ENCODE measurements around the gene KIF26A.
"Not testable (repeated sequence)": the region's sequence is repeated elsewhere in the genome, so short reads cannot be mapped to it uniquely, and the experiment has no call there.

KIF26A gene

DNA sequence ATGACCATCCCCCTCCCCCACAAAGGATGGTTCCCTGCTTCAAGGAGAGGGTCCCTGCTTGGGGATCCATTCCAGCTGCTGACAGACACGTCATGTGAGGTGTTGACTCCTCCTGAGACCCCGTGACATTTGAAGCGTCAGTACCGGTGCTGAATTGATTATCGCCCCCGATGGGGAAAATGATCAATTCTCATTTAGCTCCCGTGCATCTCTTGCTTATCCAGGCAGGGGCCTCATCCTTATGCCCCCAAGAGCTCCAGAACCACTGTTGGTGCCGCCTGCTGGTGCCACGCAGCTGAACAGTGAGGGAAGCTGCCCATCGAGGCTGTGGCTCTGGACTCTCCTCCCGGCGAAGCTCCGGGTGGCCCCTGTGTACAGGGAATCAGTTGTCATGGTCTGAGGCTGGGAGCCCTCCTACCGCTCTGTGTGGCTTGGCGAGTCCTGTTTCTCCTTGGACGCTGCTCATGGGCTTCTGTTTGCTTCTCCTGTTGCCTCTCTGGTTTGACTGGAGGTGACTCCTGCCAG, 4.6 kb downstream of the KIF26A start:
- DNase-seq (ENCODE audit: extremely low read depth in 1 of 2, low read depth in 1 of 2) = no peak

GRCh38 chr14:104143521-104144452, 5.4 kb downstream of the KIF26A start:
- DNase-seq (ENCODE audit: extremely low read depth in 1 of 2, low read depth in 1 of 2) = no peak

DNA sequence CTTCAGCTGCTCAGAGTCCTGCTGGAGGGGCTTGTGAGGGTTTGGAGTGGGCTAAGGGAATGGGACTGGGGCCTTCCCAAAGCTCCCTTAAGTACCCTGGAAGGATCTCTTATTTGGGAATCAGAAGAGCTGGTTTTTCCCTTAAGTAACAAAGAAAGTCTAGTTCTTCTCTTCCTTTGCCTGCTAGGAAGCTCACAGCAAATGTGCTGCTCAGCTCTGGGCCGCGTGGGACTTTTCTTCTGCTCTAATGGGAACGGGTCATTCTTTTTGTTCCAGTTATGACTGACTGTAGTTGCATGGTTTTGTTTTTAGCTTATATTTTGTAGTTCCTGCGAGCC, 6.0 kb downstream of the KIF26A start:
- no peak for DNase-seq (ENCODE audit: extremely low read depth in 1 of 2, low read depth in 1 of 2)

GRCh38 chr14:104144911-104145825, 6.8 kb downstream of the KIF26A start:
- no peak for DNase-seq (ENCODE audit: extremely low read depth in 1 of 2, low read depth in 1 of 2)

- DNase-seq (ENCODE audit: extremely low read depth in 1 of 2, low read depth in 1 of 2) = no peak
These were observed 7.6 kb downstream of the KIF26A start for GRCh38 chr14:104145826-104146601.

- no peak for DNase-seq (ENCODE audit: extremely low read depth in 1 of 2, low read depth in 1 of 2)
These were observed 8.4 kb downstream of the KIF26A start for GRCh38 chr14:104146651-104147345.

DNA sequence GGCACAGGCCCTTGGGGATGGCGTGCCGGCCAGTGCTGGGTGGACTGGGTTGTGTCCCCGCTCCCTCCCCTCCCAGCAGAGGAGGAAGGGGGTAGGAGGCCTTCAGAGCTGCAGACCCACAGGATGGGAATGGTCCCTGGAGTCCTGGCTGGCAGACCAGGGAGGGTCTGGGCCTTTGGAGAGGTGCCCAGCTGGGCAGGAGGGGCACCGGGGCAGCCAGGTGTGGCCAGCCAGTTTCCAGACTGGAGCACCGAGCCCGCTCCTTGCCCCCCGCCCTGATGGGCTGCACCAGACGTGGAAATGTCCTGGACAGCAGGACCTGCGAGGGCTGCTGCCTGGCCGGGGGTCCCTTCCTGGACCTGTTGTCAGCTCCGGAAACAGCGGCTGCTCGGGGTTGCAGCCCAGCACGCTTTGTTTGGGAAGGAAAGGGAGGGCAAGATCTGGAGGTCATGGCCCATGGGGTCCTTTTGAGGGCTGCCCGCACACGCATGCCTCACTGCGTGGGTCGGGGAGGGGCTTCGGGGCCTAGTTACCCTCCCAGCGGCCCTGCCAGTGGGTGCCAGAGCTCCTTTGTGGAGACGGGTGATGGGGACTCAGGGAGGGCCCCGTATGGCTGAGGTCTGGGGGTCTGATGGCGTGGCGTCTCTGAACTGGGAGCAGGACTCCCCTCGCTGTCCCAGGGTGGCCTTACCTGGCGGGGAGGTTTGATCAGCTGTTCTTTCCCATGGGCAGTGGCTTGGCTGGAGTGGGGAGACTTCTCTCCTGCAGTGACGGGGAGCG, 9.1 kb downstream of the KIF26A start:
- no peak for DNase-seq (ENCODE audit: extremely low read depth in 1 of 2, low read depth in 1 of 2)

DNA sequence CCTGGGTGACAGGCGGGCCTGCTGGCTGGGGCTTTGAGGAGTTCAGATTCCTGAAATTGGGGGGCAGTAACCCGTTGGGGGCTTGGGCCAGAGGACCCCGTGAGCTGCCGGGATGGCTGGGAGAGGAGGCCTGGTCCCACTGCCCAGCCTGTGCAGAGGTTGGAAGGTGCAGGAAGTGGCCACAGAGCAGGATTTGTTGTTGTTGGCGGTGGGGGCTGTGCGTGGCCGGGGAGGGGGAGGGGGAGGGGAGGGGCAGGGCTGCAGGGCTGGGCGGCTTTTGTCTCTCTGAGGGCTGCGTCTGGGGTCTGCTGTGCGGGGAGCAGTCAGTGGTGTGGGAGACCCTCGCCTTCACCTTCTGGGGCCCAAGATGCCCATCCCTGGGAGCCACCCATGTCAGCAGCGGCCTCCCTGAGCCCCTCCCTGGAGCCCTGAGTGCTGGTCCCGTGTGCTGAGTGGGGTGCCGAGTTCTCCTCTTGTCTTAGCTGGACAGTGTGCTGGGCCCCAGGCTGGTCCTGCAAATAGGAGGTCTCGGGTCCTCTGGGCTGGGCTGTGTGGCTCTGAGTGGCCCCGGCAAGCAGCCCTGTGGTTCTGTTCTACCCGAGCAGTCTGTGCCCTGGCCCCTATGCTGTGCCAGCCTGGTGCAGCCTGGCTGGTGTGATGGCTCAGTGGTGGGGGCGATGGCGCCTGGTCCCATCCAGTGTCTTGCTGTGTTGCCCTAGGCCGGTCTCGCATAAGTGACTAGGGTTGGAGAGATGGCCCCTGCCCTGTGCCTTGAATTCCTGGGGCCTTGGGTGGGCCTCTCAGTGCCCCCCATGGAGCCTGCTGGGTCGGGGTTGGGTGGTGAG, 10.3 kb downstream of the KIF26A start:
- DNase-seq (ENCODE audit: extremely low read depth in 1 of 2, low read depth in 1 of 2) = no peak

DNA sequence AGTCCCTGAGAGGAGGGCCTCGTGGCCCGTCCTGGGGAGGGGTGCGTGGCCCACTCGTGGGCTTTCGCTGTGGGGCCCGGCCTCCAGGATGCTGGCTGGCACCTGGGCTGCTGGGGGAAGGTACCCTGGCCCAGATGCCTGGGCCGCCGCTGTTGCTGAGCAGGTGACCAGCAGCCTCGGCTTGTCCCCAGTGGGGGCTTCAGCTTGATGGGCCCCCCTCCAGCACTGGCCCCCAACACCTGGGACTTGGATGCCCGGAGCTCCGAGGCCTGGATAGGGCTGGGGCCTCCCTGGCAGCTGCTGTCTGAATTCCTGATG, 10.8 kb downstream of the KIF26A start:
- no peak for DNase-seq (ENCODE audit: extremely low read depth in 1 of 2, low read depth in 1 of 2)

GRCh38 chr14:104149617-104150135, 11.3 kb downstream of the KIF26A start:
- DNase-seq (ENCODE audit: extremely low read depth in 1 of 2, low read depth in 1 of 2) = peak in 1 of 2 donors; percentile 18

DNA sequence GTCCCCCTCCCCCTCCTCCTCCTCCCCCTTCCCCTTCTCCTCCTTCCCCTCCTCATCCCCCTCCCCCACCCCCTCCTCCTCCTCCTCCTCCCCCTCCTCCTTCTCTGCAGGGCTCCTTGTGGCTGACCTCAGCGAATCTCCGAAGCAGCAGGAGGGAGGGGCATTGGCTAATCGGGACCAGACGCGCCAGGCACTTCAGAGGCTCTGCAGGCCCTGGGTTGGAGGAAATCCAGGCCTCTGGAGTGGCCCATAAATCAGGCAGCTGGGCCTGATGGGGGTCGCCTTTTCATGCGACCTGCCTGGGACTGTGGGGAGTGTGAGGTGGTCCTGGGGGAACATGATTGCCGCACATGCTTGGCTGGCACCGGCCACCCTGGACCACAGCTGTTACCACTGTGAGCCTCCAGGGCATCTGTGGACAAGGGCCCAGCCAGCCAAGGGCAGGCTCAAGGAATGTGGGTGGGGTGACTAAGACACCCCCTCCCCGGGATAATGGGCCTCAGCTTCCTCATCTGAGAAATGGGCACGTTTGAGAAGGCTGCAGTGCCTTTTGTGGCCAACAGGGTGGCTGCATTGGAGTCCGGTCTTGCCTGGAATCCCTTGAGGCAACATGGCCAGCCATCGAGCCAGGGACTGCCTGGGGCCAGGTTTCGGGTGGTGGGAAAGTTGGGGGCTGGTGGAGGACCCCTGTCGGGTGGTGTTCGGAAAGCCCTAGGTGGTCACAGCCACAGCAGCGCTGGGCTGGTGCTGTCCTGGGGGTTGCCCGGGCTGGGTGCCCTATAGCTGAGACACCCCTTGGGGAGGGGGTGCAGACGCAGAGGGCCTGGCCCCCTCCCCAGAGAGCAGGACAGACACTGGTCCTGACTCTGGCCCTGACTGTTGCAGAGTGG, 12.0 kb downstream of the KIF26A start:
- DNase-seq (ENCODE audit: extremely low read depth in 1 of 2, low read depth in 1 of 2) = no peak

GRCh38 chr14:104151026-104151381, 12.6 kb downstream of the KIF26A start:
- DNase-seq (ENCODE audit: extremely low read depth in 1 of 2, low read depth in 1 of 2) = no peak

DNA sequence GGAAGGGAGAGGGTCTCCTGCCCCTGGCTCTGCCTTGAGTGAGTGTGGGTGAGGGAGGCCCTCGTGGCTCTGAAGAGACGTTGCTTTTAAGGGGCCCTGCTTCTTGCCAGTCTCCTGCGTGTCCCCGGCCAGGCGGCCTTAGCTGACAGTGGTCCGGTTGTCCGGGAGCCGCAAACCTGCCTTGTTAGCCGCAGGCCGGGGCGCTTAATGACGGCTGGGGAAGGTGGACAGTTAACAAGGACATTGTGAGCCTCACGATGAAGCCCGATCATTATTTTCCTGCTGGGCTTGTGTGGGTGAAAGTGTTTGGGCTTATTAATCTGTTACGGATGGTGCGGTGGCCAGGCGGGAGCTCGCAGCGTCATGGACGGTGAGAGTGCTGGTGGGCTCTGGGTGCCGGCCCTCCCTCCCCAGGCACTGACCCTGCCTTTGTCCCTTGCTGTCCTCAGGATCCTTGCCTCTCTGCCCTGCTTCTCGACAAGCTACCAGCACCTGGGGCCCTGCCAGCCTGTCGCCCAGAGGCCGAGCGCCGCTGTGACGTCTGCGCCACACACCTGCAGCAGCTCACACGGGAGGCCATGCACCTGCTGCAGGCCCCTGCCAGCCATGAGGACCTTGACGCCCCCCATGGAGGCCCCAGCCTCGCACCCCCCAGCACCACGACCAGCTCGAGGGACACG, 13.3 kb downstream of the KIF26A start:
- no peak for DNase-seq (ENCODE audit: extremely low read depth in 1 of 2, low read depth in 1 of 2)

DNA sequence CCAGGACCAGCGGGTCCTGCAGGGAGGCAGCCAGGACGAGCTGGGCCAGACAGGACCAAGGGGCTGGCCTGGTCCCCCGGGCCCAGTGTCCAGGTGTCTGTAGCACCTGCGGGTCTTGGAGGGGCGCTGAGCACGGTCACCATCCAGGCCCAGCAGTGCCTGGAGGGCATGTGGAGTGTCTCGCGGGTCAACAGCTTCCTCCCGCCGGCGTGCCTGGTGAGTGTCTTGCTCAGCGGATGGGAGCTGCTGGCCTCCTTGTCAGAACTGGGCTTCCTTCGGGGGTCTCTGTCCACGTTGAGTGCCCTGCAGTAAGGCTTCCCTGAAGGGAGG, 13.8 kb downstream of the KIF26A start:
- no peak for DNase-seq (ENCODE audit: extremely low read depth in 1 of 2, low read depth in 1 of 2)

DNA sequence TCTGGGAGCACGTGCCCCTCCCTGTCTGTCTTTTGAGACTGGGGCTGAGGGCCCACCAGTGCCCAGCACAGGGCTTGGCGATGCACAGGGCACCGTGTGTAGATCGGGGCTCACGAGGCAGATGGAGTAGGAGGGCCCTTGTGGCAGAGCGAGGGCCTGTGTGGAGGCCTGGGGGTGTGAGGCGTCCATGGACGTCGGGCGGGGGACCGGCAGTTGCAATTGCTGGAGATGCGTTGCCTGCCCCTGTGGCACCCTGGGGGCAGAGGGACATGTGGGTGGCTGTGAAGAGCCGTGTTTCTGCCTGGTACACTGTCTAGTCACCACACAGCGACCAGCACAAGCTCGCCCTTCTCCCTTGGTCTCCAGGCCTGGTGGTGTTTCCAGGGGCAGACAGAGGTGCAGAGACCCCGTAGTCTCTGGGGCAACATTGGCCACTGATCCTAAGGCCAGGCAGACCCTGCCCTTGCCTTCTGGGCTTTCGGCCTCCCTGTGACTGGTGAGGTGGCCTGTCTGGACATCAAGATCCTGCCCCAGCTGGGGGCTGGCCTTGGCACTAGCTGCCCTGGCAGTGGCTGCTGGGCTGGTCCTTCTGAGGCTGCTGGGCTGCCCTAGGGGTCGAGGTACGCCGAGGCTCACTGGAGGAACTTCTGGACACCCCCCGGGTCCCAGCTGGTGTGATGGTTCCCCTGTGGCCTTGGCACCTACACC, 14.5 kb downstream of the KIF26A start:
- DNase-seq (ENCODE audit: extremely low read depth in 1 of 2, low read depth in 1 of 2) = no peak

DNA sequence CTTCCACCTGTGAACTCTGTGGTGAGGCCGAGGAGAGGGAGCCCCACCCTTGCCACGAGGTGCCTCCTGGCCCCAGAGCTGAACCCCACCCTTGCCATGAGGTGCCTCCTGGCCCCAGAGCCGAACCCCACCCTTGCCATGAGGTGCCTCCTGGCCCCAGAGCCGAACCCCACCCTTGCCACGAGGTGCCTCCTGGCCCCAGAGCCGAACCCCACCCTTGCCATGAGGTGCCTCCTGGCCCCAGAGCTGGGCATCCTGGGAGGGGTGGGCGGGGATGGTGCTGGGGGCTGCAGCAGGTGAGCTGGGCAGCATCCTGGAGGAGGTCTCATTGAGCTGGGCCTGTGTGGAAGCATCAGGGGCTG, 15.0 kb downstream of the KIF26A start:
- not testable (repeated sequence) for DNase-seq (ENCODE audit: extremely low read depth in 1 of 2, low read depth in 1 of 2)

- no peak for DNase-seq (ENCODE audit: extremely low read depth in 1 of 2, low read depth in 1 of 2)
These were observed 15.9 kb downstream of the KIF26A start for GRCh38 chr14:104154246-104154645.
